NCI-H187 treated with DMSO at 0.1 percent for 48 hours (cell line): ENCODE measurements around the gene RNF121.

Source experiments
- DNase-seq: peaks from one replicate; lab custom pipeline; 2025; lab: John Stamatoyannopoulos, UW

The RNF121 gene

DNA sequence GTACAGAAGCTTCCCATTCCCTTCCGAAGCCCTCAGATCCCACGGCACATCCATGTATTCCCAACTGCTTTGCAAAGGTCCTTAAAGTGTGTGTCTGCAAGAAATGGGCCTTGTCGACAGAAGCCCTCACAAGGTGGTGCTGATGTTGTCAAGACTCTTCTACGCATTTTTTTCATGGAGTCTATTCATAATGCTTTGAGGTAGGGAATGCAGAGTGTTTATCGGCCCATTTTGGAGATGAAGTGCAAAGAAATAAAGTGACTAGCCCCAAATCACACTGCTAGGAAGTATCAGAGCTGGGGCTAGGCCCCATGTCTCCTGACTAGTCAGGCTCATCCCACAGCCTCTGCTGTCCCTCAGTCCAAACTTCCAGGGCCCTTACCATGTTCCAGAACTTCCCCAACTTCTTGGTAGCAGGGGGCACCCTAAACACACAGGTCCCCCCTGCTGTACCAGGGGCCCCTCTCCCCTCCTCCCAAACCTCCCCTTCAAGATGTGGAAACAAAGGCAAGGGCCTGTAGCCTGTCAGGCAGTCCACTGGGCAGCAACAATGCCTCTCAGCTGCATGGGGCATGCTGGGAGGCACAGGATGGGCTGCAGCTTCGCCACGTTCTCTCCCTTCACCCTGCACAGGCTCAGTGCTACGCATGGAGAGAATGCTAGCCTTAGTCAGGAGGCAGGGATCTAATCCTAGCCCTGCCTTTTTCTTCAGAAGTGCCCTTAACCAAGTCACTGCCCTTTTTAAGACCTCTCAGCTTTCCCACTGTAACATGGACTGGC, 77.7 kb downstream of the RNF121 start:
- no peak for DNase-seq

DNA sequence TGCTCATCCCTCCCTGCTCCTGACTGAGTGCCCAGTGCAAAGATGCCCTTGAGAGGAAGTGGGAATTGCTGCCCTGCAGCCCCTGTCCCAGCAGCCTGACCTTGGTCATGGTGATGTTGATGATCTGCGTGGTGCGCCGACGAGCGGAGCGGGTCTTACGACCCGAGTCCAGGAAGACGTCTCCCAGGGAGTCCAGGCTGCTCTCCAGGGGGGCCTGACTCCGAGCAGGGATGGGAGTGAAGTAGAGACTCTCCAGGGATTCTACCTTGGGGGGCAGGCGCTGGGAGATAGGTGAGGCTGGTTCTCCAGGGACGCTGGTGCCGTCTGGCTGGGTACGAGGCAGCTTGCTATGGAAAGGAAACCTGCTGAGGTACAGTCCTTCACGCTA, 78.2 kb downstream of the RNF121 start:
- DNase-seq = no peak

DNA sequence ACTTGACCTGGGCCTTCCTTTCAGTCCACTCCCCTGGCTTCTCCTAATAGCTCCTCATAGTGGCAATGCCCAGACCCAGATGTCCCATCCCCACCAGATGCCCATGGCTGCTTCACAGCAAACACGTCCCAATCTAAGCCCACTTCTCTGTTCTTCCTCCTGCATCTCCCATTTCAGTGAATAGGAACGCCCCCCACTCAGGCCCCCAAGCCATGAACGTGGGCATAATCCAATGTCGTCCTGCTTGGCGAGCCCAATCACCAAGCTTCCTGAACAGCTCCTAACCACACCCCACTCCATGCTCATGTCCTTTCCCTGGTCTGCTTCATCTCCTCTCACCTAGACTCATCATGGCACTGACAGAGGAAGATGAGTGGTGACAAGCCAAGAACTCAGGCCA, 78.7 kb downstream of the RNF121 start:
- no peak for DNase-seq

DNA sequence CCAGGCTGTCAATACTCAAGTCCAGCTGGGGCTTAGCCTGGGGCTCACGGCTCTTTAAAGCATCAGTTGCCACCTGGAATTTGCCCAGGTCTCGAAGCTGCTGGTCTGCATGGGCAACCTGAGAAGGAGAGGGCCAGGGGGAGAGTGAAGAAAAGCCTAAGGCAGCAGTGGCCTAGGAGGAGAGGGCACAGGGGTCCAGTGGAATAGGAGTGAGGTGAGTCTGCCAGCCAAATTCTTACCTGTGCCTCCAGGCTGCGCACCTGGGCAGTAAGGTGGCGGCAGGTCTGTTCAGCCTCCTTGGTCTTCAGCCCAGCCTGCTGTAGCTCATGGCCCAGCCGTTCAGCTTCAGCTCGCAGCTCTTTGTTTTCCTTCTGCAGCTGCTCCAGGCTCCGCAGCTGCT, 79.9 kb downstream of the RNF121 start:
- DNase-seq = no peak

DNA sequence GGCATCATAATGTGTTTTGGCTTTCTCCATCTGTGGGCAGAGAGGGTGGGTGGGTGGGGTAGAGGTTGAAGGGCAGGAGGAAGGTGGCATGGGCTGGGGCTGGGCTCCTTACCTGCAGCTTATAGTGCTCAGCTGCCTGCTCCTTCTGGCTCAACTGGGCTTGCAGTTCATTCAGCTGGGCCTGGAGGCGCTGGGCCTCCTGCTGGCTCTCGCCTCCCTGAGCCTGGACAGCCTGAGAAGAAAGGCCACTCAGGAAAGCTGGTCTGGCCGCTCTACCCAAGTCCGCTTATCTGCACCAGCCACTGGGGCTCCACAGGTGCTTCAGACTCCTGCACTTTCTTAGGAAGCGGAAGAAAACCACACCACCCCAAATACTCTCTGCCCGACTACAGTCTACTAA, 80.3 kb downstream of the RNF121 start:
- no peak for DNase-seq

DNA sequence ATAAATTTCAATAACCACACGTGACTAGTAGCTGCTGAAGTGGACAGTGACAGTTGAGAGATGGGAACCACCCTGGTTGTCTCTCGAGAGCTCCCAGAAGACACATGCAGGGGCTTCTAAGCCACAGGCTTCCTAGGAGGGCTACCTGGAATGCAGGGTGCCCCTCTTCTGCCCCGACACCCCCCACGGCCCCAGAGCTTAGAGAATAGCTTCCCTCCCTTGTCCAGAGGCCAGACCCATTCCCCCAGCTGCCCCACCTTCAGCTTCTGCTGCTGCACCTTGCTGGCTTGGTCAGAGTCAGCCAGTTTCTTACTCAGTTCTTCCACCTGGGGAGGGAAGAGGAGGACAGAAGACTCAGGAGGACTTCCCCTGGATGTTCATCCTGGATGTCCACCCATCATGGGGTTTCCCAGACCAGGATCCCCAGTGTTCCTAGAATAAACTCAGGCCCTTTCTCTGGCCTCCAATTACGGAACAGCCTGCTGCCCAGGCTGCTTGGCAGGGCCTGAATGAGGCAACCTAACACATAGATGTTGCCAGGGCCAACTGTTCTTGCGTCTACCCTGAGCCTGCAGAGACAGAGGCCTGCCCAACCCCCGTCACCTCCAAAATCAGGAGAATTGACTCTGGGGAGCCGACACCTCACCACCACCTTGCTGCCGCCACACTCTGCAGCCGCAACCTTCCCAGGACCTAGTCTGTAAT, 81.8 kb downstream of the RNF121 start:
- no peak for DNase-seq

DNA sequence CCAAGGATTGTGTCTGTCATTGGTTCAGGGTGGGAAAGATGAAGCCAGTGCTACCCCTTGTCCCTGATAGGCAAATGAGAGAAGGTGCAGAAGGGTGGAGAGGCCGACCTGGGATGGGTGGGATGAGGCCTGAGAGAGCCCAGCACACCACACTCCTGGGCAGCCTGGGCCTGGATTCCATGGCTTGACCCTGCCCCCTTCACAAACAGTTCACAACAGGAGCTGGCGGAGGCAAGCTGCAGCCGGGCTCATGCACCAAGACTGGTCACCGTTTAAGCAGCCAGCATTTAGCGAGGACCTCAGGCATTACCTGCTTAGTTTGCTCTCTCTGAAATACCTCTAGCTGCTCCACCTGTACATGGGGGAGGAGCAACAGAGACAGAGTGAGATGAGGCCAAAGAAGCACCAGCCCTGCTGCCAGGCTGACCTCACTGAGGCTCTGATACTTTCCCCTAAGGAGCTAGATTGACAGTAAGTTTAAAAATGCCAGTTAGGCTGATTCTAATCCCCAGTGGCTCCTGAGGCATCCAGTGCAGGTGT, 83.3 kb downstream of the RNF121 start:
- DNase-seq = no peak

DNA sequence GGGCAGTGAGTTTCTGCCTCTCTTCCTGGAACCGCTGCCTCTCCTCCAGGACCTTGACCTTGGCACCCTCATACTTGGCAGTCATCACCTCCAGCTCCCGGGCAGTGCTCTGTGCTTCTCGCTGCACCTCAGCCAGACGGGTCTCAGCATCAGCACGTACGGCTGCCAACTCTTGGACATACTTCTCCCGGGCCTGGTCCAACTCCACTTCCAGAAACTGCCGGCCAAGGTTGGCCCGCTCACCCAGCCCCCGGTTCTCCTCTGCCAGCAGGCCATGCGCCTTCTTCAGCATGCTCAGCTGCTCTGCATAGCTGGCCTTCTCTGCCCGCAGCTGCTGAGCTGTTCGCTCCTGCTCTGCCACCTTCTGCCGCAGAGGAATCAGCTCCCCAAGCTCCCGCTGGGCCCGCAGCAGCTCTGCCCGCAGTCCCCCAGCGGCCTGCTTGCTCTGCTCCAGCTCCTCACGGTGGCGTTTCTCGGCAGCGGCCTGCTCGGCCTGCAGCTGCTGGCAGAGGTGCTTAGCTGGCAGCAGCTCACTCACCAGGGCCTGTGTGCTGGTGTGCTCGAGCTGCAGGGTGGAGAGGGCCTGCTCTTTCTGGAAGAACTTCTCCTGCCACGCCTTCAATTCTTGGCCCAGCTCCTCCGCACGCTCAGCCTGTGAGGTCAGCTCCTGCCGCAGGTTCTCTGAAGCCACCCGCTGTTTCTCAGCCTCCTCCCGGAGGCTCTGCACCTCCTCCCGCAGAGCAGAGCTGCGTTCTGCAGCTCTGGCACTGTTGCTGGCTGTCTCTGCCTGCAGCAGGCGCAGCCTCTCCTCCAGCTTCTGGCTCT, 84.3 kb downstream of the RNF121 start:
- no peak for DNase-seq

DNA sequence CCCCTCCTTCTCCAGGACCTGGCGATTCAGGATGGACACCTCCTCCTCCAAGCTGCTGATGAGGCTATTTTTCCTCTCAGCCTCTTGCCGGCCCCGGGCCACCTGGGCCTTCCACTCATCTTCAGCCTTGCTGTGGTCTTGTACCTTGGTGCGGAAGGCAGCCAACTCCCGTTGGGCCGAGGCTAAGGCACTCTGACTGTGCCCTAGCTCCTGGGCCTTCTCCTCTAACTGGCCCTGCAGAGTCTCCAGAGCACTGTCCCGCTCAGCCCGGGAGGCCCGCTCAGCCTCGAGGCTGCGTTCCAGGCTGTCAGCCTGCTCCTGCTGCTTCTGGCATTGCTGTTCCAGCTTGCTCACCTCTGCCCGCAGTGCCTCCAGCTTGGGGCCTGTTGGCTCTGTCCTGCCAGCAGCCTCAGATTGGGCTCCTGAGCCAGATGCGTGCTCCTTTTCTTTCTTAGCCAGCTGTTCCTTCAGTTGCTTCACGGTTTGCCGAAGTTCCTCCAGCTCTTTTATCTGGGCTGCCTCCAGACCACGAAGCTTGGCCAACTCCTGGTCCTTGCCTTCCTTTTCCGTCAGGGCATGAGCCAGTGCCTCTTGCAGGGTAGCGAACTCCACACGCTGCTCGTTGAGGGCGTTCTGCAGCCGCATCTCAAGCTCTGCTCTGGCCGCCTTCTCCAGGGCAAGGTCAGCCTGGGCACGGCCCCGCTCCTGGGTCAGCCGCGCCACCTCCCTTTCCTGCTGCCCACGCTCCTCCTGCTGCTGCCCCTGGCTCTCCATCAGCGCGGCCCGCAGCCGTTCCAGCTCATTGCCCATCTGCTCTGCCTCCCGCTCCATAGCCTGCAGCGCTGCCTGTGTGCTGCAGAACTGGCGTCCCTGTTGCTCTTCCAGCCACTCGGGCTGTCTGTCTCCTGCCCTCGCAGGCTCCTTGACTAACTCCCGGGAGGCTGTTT, 85.2 kb downstream of the RNF121 start:
- no peak for DNase-seq

DNA sequence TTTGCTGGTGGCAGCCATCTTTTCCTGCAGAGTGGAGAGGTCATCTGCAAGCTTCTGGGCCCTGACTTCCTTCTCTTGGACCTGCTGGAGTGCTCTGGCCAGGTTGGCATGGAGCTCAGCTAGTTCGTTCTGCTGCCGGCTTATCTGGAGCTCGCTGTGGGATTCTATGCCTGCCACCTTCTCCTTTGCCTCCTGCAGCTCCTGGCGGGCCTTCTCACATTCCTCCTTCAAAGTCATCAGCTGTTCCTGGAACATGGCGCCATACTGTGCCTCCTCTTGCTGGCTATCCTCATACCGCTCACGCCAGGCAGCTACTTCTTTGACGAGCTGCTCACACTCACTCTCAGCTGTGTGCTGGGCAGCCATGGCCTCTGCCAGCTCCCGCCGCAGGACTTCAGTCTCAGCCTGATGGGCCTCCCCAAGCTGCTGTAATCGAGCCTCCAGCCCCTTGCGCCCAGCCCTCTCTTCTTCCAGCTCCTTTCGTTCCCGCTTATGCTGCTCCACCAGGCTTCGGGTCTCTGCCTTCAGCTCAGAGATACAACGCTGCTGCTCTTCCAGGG, 86.0 kb downstream of the RNF121 start:
- no peak for DNase-seq

DNA sequence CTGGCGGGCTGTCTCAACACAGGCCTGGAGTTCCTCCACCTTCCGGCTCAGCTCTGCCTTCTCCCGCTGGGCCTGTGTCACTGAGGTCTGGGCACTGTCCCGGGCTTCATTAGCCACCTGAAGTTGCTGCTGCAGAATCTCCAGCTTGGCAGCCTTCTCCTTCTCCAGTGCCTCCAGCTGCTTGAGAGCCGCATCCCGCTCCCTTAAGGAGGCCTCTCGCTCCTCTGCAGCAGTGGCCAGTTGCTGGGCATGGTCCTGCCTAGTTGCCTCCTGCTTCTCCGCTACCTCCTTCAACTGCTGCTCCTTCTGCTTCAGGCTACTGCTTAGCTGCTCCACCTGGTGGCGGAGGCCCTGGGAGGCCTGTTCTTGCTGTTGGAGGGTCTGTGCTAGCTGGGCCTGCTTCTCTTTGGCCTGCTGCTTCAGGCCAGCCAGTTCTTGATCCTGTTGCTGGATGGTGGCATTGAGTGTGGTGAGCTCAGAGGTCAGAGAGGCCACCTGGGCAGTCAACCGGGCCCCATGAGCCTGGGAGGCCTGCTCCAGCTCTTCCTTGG, 86.7 kb downstream of the RNF121 start:
- no peak for DNase-seq

DNA sequence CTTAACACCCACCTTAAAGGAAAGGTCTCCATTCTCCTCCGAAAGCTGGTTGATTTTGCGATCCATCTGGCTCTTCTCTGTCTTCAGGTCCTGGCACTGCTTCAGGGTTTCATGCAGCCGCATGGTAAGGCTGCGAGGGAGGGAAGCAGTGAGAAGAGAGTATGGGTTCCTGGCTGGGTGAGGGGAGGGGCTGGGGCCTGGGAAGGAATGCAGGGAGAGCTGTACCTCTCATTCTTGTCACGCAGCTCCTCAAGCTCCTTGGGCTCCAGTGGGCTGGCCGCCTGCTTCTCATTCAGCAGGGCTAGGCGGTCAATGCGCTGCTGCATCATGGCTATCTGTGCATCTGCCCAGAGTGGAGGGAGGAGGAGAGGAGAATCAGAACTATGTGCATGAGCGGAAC, 89.3 kb downstream of the RNF121 start:
- DNase-seq = no peak

DNA sequence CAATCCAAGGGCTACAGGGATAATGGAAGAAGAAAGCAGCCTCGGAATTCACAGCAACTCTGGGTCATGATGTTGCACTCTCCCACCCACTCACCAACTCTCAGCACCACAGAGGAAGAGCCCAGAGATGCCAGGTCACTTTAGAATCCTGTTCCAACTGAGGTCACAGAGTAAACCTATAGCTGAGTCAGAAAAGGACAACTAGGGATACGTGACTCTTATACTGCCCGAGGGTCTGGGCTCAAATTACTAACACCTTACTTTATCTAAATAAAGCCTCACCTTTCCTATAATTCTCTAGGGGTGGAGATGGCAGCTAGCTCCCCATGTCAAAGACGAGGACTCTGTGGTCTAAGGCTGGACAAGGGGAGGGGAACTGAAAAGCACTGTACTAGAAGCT, 94.5 kb downstream of the RNF121 start:
- DNase-seq = no peak

DNA sequence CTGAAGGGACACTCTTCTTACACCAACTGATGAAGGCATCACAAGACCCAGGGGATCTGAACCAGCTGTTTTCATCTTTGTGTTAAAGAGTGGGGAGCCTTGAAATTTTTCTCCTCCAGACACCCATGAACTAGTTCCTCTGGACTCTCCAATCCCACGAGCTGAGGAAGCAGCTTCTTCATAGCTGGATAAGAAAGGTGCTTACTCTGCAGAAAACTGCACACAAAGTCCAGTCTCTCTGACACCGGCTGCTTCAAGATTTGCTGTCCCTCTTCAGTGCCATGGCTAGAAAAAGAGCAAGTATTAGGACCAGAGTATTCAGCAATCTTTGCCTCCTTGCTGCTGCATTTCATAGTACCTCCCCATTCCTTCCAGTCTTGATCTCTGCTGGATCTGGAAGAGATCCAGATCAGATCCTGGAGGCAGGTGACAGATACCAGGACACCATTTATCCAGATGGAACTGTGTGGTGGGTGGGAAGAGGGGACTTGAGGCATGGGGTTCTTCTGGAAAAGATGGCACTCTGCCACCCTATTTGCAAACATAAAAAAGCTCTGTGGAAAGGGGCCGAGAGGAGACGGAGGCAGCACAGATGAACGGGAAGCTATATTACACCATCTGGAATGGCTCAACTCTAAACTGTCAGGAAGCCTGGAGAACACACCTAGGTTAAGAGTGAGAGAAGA, 95.4 kb downstream of the RNF121 start:
- DNase-seq = no peak

DNA sequence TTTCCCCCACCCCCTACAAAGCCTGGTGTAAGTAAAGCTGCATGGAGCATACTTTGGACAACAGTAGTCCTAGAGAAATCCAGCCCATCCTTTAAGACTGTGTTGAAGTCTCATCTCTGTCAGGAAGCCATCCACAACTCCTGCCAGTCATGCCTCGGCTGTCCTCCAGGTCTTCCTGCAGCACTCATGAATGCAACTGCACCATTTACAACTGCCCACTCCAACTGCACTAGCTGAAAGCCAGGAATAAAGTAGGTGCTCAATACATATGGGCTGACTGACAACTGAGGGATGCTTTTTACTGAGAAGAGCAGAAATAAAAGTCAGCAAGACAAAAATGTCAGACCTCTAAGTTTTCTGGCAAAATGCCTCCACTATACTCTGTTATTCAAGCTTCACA, 97.2 kb downstream of the RNF121 start:
- DNase-seq = no peak

DNA sequence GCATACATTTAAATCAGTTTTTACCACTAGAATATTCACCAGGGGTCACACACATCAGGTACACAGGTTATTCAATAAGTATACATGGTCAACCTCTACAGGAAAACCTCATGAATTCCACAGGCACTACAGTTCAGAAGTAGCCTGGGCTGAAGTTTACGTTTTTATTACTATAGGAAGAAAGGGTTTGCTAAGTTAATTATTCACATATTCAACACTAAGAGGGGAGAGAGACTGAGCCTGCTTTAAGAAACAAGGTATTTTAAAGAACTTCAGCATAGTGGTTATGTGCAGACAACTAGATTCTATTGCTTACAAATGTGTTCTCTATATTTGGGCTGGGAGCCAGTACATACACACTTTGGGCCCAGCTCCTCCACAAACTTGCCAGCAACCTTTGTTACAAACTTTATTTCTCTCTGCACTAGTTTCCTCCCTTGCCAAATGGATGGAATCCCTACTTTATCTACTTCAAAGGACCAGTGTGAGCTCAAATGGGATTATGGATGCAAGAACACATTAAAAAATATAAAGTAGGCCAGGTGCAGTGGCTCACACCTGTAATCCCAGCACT, 101.7 kb downstream of the RNF121 start:
- no peak for DNase-seq

DNA sequence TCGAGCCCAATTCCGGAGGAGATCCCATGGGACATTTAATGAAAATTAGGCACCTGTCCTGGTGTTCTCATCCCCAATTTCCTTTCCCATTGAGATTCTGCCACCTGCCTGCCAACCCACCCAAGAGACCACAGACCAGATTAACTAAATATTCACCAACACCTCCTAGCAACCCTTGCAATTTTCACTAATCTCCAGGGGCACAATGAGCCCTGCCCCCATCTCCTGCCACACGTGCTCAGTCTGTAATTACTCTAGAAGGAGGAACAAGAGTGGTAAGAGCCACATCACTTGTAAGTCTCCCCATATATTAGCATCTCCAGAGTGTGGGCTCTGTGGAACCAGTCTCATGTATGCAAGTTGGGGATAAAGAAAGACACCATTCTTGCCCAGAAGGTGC, 107.8 kb downstream of the RNF121 start:
- DNase-seq = no peak

DNA sequence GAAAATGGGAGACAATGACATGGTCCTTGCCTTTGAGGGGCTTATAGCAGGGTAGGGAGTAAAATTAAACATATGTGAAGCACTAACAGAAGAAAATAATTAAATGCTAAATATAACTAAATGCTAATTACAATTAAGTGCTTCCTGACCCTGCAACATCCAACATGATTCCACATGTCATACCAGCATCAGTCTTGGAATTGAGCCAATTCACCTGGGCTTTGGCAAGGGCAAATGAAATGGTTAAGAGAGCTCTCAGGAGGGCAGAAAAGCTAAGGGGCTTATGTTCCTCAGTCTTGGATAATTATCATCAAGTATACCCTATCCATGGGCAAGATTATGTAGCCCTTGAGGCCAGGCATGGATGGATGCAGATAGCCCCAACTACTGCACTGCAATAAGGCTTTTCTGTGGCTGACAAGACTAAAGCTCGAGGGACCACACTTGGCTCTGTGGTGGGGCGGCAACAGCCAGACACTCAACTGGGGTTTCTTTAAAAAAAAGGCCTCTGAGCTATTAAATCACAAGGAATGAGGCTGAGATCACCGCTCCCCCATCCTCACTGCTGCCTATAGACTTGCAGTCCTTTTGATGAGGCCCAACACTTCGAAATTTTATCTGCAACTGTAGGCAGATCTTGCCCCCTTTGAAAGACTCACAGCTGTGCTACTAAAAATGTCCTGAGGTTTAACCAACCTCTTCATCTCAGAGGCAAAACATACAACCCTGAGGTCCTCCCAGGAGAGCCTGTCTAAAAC, 108.9 kb downstream of the RNF121 start:
- DNase-seq = no peak

DNA sequence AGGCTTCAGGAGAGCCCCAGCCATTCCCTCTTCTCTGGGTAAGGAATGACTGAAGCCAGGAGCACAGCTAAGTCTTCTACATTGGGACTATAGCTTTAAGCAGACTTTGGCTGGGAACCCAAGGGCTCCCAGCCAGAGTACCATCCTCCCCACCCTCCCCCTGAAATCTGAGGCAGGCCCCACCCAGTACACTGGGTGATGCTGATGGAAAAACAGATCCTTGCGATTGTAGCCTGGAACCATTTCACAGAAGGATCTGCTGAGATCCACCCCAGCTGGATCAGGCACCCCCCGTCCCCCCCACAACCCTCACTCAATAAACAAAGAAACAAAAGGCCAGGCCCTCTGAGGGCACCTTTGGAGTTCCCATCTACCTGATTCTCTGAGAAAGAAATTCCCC, 109.6 kb downstream of the RNF121 start:
- no peak for DNase-seq
